HCT116 (cell line): ENCODE results near the gene ADAD2. TPM values are rescaled to one million over a fixed set of nuclear protein-coding genes. Genes with fewer than 3 reads are reported as not detected.

Experiments used
- ATAC-seq: fragments of 200-7000 bp; cut with Tn5 transposase; 2 replicates; pipeline ENCODE4 v1.9.1; 2020; ENCODE audit warnings: mild to moderate bottlenecking, moderate library complexity
- BruUV-seq: library from RNA; stranded (reverse); fragments of 400-500 nt; replicated peaks from 2 replicates; lab custom pipeline; 2021; lab: Mats Ljungman, UMichigan
- CTCF ChIA-PET: fragments of 300-600 bp; sonication (Branson Sonifier 250); formaldehyde crosslinking; loops from one replicate; lab custom pipeline; 2021; ENCODE audit warnings: antibody characterized with exemption; lab: Charles Lee
- POLR2A ChIA-PET: fragments of 300-600, 350-600 bp; sonication (Branson Sonifier 250); formaldehyde crosslinking; loops from one replicate; lab custom pipeline; 2021; ENCODE audit warnings: antibody characterized with exemption; lab: Charles Lee
- RAD21 ChIA-PET, 2 experiments: fragments of 300-600 bp; sonication (Branson Sonifier 250); formaldehyde crosslinking; loops; one replicate each; lab custom pipeline; 2023; ENCODE audit warnings: low total read pairs in 2 of 2; ENCODE audit not compliant: uncharacterized antibody in 2 of 2, unreplicated experiment in 2 of 2, low non-redundant PET in 1 of 2; lab: Charles Lee
- DNase-seq: peaks from one replicate; pipeline ENCODE4 v3.0.0-alpha.2; 2010; ENCODE audit warnings: low read depth, low spot score
- H2AFZ ChIP-seq: fragments of 200-600 bp; shearing (Covaris generic), sonication (generic); 2 replicates; pipeline ENCODE4 v1.6.1; 2017; ENCODE audit warnings: low read depth, mixed run types, mixed read lengths, antibody characterized with exemption, low read length; ENCODE audit not compliant: poor library complexity, severe bottlenecking
- H3K27ac ChIP-seq: 2 replicates; pipeline ENCODE4 v1.5.1; 2012; ENCODE audit warnings: low read depth, low read length
- H3K27me3 ChIP-seq: fragments of 200-600 bp; sonication (generic); 2 replicates; pipeline ENCODE4 v1.6.1; 2016; ENCODE audit warnings: mixed run types, low read length, mixed read lengths; ENCODE audit not compliant: insufficient read depth
- H3K36me3 ChIP-seq, 2 experiments: fragments of 200-500 bp in 1 of 2; fragments of 200-600 bp in 1 of 2; sonication (Bioruptor generic) in 1 of 2; sonication (generic) in 1 of 2; 2 replicates each; pipeline versions ENCODE4 v1.5.1 to v1.6.1; 2014 to 2016; ENCODE audit warnings: low read length in 2 of 2, inconsistent platforms in 1 of 2, mixed read lengths in 1 of 2, mixed run types in 1 of 2; ENCODE audit not compliant: insufficient read depth in 2 of 2, control insufficient read depth in 1 of 2
- H3K4me1 ChIP-seq, 2 experiments: fragments of 200-600 bp in 1 of 2; sonication (generic) in 1 of 2; 2 replicates each; pipeline versions ENCODE4 v1.5.1 to v1.6.1; 2012 to 2017; ENCODE audit warnings: low read length in 2 of 2, inconsistent platforms in 1 of 2, mild to moderate bottlenecking in 1 of 2, mixed read lengths in 1 of 2, mixed run types in 1 of 2, moderate library complexity in 1 of 2; ENCODE audit not compliant: insufficient read depth in 2 of 2, control insufficient read depth in 1 of 2
- H3K4me2 ChIP-seq: fragments of 200-600 bp; sonication (generic); 2 replicates; pipeline ENCODE4 v1.6.1; 2017; ENCODE audit warnings: mixed run types, low read length, mixed read lengths
- H3K4me3 ChIP-seq, 2 experiments: fragments of 200-600 bp in 1 of 2; sonication (generic) in 1 of 2; replicated peaks in 1 of 2; 2 replicates each; pipeline ENCODE4 v1.5.1; 2011 to 2016; ENCODE audit warnings: low read length in 2 of 2, control low read depth in 1 of 2, low read depth in 1 of 2, mild to moderate bottlenecking in 1 of 2, mixed read lengths in 1 of 2, mixed run types in 1 of 2
- H3K79me2 ChIP-seq: fragments of 200-600 bp; sonication (generic); 2 replicates; pipeline ENCODE4 v1.6.1; 2017; ENCODE audit warnings: mild to moderate bottlenecking, mixed run types, low read length, moderate library complexity, mixed read lengths; ENCODE audit not compliant: insufficient read depth
- H3K9ac ChIP-seq: fragments of 200-600 bp; sonication (generic); 2 replicates; pipeline ENCODE4 v1.6.1; 2016; ENCODE audit warnings: low read length, mixed read lengths
- H3K9me2 ChIP-seq: fragments of 200-600 bp; sonication (generic), shearing (Covaris generic); 2 replicates; pipeline ENCODE4 v1.6.1; 2017; ENCODE audit warnings: mixed run types, mild to moderate bottlenecking, moderate library complexity; ENCODE audit not compliant: insufficient read depth
- H3K9me3 ChIP-seq, 2 experiments: fragments of 200-500 bp in 1 of 2; fragments of 200-600 bp in 1 of 2; sonication (Bioruptor generic) in 1 of 2; sonication (generic) in 1 of 2; 2 replicates each; pipeline ENCODE4 v1.6.1; 2014 to 2017; ENCODE audit warnings: low read length in 2 of 2, mixed read lengths in 2 of 2, inconsistent platforms in 1 of 2, low read depth in 1 of 2, mild to moderate bottlenecking in 1 of 2, mixed run types in 1 of 2, moderate library complexity in 1 of 2; ENCODE audit not compliant: control insufficient read depth in 1 of 2, insufficient read depth in 1 of 2
- H4K20me1 ChIP-seq: fragments of 200-600 bp; sonication (generic), shearing (Covaris generic); 2 replicates; pipeline ENCODE4 v1.6.1; 2017; ENCODE audit warnings: mixed run types, mild to moderate bottlenecking, moderate library complexity; ENCODE audit not compliant: insufficient read depth
- CBX3 ChIP-seq: IDR thresholded peaks from 2 replicates; pipeline ENCODE4 v1.6.1; 2012; ENCODE audit warnings: low read depth
- CTCF ChIP-seq, 3 experiments: fragments of 200-600 bp in 1 of 3; sonication (generic) in 1 of 3; IDR thresholded peaks in 2 of 3; conservative IDR thresholded peaks in 1 of 3; 2 replicates each; pipeline ENCODE4 v1.5.1; 2012 to 2017; ENCODE audit warnings: low read depth in 2 of 3, low read length in 2 of 3, antibody characterized with exemption in 1 of 3, borderline replicate concordance in 1 of 3, control low read depth in 1 of 3, mild to moderate bottlenecking in 1 of 3, mixed read lengths in 1 of 3, mixed run types in 1 of 3, moderate library complexity in 1 of 3; ENCODE audit not compliant: insufficient read depth in 1 of 3
- POLR2A ChIP-seq: IDR thresholded peaks from 2 replicates; pipeline ENCODE4 v1.7.0; 2011; ENCODE audit warnings: borderline replicate concordance; ENCODE audit not compliant: insufficient read depth, insufficient read length; ENCODE audit errors: extremely low read depth
- intact Hi-C: fragments of 100-400 bp; cut with micrococcal nuclease; formaldehyde crosslinking; loops from 2 replicates; pipeline ENCODE4 v1.10.0; 2022
- total RNA-seq: library from RNA; stranded (reverse); gene quantifications from one replicate; pipeline ENCODE4 v1.2.1, GENCODE V29; 2021; ENCODE audit not compliant: unreplicated experiment
- TF ChIP-seq, protein P1 (sequence below): IDR thresholded peaks from 2 replicates; pipeline ENCODE4 v1.6.1; 2012

Gene ADAD2
- total RNA-seq, 1 experiment from 2014 or later = not detected

DNA sequence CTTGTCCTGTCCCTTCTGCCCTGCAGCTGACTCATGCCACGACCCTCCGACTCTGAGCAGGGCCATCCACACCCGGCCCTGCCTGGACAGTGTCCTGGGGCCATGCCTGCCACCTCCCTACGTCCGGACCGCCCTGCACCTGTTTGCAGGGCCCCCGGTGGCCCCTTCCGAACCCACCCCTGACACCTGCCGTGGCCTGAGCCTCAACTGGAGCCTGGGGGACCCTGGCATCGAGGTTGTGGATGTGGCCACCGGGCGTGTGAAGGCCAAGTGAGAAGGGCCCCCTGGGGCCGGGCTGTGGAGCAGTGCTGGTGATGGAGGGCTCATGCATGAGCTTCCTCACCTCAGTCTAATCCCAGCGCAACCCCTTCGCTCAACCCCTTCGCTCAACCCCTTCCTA lies 5.1 kb downstream of the ADAD2 start:
- Histone ChIP-seq H3K4me1 (peaks cover 0 to 7% of the 10 kb centered on the region in 2 experiments; a peak in 1 of 4 replicates), H3K79me2 (no peaks in the 10 kb centered on the region), H3K4me3 (no peak overlapping the region), H3K27me3 (no peaks in the 10 kb centered on the region), H3K4me2 (no peak overlapping the region), H3K27ac (no peak overlapping the region), H3K9ac (no peak overlapping the region), H3K9me2 (no peaks in the 10 kb centered on the region), H2AFZ (no peak overlapping the region), H4K20me1 (no peaks in the 10 kb centered on the region), H3K36me3 (no peaks in the 10 kb centered on the region), H3K9me3 (no peaks in the 10 kb centered on the region)
- TF ChIP-seq, protein P1, sequence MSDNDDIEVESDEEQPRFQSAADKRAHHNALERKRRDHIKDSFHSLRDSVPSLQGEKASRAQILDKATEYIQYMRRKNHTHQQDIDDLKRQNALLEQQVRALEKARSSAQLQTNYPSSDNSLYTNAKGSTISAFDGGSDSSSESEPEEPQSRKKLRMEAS = no peak
- TF ChIP-seq CBX3 (no peak), CTCF (IDR thresholded peaks at IDR 0.05 in 2 of 3, conservative IDR thresholded peaks at IDR 0.05 in 1 of 3; ENCODE audit: borderline replicate concordance in 1 of 3, insufficient read depth in 1 of 3, low read depth in 2 of 3, low read length in 2 of 3) (no peak)
- ChIA-PET RAD21 (no interaction called here), CTCF (interaction anchor here (1.1 to 2.4 kb wide), 2 partner anchors 9 to 81 kb away, joined by 3 to 11 read pairs; partner anchors contain the start of gene TAF1C), POLR2A (no interaction called here)
- DNase-seq = no peak
- BruUV-seq = no TSS peak
- no peak for ATAC-seq
- intact Hi-C loops = no loop called here

- ATAC-seq = no peak
Measured at GRCh38 chr16:84196727-84197394, 5.9 kb downstream of the ADAD2 start.

More at GRCh38 chr16:84196727-84197394, 5.9 kb downstream of the ADAD2 start:
- Histone ChIP-seq H3K27ac (no peak overlapping the region), H3K9me2 (no peaks in the 10 kb centered on the region), H4K20me1 (no peaks in the 10 kb centered on the region), H3K4me3 (no peak overlapping the region), H3K36me3 (no peaks in the 10 kb centered on the region), H3K27me3 (no peaks in the 10 kb centered on the region), H3K4me1 (peaks cover 0 to 7% of the 10 kb centered on the region in 2 experiments; a peak in 1 of 4 replicates), H2AFZ (no peak overlapping the region), H3K9ac (no peak overlapping the region), H3K79me2 (no peaks in the 10 kb centered on the region), H3K4me2 (no peak overlapping the region), H3K9me3 (no peaks in the 10 kb centered on the region)
- BruUV-seq = no TSS peak
- DNase-seq = no peak
- no peak for TF ChIP-seq POLR2A
- TF ChIP-seq, protein P1 = no peak
- CTCF ChIA-PET = interaction anchor here (1.1 to 2.4 kb wide), 2 partner anchors 10 to 80 kb away, joined by 3 to 11 read pairs; partner anchors contain the start of gene TAF1C
- intact Hi-C loops = no loop called here
- RAD21 ChIA-PET = no interaction called here
- POLR2A ChIA-PET = no interaction called here
